ENCODE data around the gene HEMGN.

HEMGN gene

DNA sequence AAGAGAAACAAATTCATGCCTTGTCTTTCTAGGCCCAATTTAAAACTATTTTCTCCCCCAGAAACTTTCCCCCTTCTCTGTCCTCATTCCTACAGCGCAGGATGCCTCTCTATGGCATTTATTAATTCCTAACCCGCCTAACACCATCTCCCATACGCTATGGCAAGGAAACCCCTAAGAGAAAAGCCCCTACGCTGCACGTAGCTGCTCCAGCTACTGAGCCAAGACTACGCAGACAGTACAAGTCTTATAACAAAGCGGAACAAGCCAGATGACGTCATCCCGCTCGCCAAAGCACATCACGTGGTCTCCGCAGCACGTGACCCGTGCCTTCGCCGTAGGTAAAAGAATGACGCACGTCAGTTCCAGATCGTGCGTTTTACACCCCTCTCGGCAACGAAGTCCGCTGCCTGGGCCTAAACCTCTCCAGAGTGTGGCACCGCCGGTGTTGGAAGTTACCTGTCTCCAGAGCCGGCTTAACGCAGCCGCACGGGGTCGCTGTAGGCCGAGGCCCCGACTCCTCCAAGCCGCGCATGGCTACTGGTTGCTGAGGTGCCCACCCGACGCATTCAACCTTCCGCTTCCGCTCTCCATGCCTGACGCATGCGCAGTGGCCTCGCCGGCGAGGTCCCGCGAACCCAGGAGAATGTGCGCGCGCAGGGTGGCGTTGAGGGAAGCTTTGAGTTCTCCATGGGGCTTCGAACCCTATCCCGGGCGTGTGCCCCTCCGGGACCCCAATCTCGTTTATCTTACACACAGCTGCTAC lies 15.8 kb downstream of the HEMGN start, which contains the start of gene TRMO:
Gene TRMO, minus strand, starts transcription at position 542 of the 766 bp plus-strand sequence. Its CDS starts 7 bp downstream, at position 535.
- Histone ChIP-seq H3K23ac (ENCODE audit: low read length) (no peak within 1 kb of the TSS), H3K9me3 (ENCODE audit: insufficient read depth, low read depth, low read length) (no peaks in the 10 kb centered on the region), H3K79me2 (ENCODE audit: control insufficient read depth, insufficient read depth, low read length, poor library complexity) (no peaks in the 10 kb centered on the region), H3K9ac (ENCODE audit: low read length) (no peak within 1 kb of the TSS), H2BK12ac (ENCODE audit: low read length) (no peak within 1 kb of the TSS), H4K91ac (ENCODE audit: low read depth, low read length) (peak within 1 kb of the TSS; percentile 31), H2AFZ (ENCODE audit: insufficient read depth, low read length, poor library complexity) (peak within 1 kb of the TSS; percentile 53), H3K18ac (ENCODE audit: low read length) (peak within 1 kb of the TSS; percentile 8), H2AK5ac (ENCODE audit: low read length) (no peak within 1 kb of the TSS), H3K4me2 (ENCODE audit: low read length) (peak within 1 kb of the TSS; percentile 50), H3K4ac (ENCODE audit: low read depth, low read length) (peak within 1 kb of the TSS; percentile 4), H3K4me3 (ENCODE audit: low read depth, low read length) (peak within 1 kb of the TSS; percentile 67), H3K79me1 (ENCODE audit: low read length) (peaks cover 4% of the 10 kb centered on the region), H3K27ac (ENCODE audit: low read depth, low read length) (peak within 1 kb of the TSS; percentile 62), H3K36me3 (ENCODE audit: control insufficient read depth in 1 of 2, insufficient read depth in 2 of 2, low read length in 2 of 2) (no peaks in the 10 kb centered on the region), H3K27me3 (ENCODE audit: insufficient read depth, low read length) (no peaks in the 10 kb centered on the region), H2BK120ac (ENCODE audit: insufficient read depth, low read length, poor library complexity) (peak within 1 kb of the TSS; percentile 22), H4K8ac (ENCODE audit: low read depth, low read length) (peak within 1 kb of the TSS; percentile 83), H4K12ac (ENCODE audit: low read depth, low read length) (peak within 1 kb of the TSS; percentile 79), H3K14ac (ENCODE audit: low read length) (peak within 1 kb of the TSS; percentile 20), H3K4me1 (ENCODE audit: control insufficient read depth in 1 of 2, insufficient read depth in 2 of 2, low read length in 2 of 2) (no peaks in the 10 kb centered on the region), H2BK5ac (ENCODE audit: low read depth, low read length, poor library complexity) (peak within 1 kb of the TSS; percentile 15)
- DNase-seq: peak; percentile 97 to 99
- no CpG with 5 or more reads among the region's 54 CpGs for whole genome bisulfite sequencing (ENCODE audit: extremely low coverage, insufficient coverage, insufficient read length)

DNA sequence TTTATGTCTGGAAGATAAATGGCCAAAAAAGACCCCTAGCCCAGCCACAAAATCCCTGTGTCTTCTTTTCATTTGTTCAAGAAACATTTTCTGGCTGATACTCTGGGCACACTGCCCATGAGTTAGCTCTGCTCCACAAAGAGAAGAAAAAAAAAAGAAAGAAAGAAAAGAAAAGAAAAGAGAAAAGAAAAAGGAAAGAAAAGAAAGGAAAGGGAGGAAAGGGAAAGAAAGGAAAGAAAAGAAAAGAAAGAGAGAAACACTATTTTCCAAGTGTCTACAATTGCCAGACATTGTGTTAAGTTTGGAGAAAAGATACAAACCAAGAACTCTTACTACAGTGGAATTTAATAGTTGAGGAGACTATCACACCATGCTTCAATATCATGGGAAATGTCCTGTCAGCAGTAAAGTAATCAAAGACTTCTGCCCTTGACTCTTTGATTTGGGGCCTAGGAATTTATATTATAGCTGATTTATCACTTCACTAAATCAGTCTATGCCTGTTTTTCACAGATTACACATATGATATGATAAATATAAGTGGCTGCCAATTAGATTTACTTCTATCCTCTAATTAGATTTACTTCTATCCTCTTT lies 18.7 kb downstream of the HEMGN start:
- Histone ChIP-seq H3K4me3 (ENCODE audit: low read depth, low read length) (no peak overlapping the region), H3K4ac (ENCODE audit: low read depth, low read length) (no peak overlapping the region), H3K14ac (ENCODE audit: low read length) (no peak overlapping the region), H3K27ac (ENCODE audit: low read depth, low read length) (no peak overlapping the region), H3K4me1 (ENCODE audit: control insufficient read depth in 1 of 2, insufficient read depth in 2 of 2, low read length in 2 of 2) (no peaks in the 10 kb centered on the region), H3K79me1 (ENCODE audit: low read length) (peaks cover 4% of the 10 kb centered on the region), H2BK5ac (ENCODE audit: low read depth, low read length, poor library complexity) (no peak overlapping the region), H3K27me3 (ENCODE audit: insufficient read depth, low read length) (no peaks in the 10 kb centered on the region), H3K79me2 (ENCODE audit: control insufficient read depth, insufficient read depth, low read length, poor library complexity) (no peaks in the 10 kb centered on the region), H2BK12ac (ENCODE audit: low read length) (no peak overlapping the region), H3K4me2 (ENCODE audit: low read length) (no peak overlapping the region), H3K9me3 (ENCODE audit: insufficient read depth, low read depth, low read length) (no peaks in the 10 kb centered on the region), H3K36me3 (ENCODE audit: control insufficient read depth in 1 of 2, insufficient read depth in 2 of 2, low read length in 2 of 2) (no peaks in the 10 kb centered on the region), H4K12ac (ENCODE audit: low read depth, low read length) (no peak overlapping the region), H4K8ac (ENCODE audit: low read depth, low read length) (no peak overlapping the region), H4K91ac (ENCODE audit: low read depth, low read length) (no peak overlapping the region), H3K9ac (ENCODE audit: low read length) (no peak overlapping the region), H3K23ac (ENCODE audit: low read length) (no peak overlapping the region), H2AK5ac (ENCODE audit: low read length) (no peak overlapping the region), H2BK120ac (ENCODE audit: insufficient read depth, low read length, poor library complexity) (no peak overlapping the region), H3K18ac (ENCODE audit: low read length) (no peak overlapping the region), H2AFZ (ENCODE audit: insufficient read depth, low read length, poor library complexity) (no peak overlapping the region)
- DNase-seq: no peak

GRCh38 chr9:97918611-97919010 lies 19.4 kb downstream of the HEMGN start:
- H3K4me1 ChIP-seq (ENCODE audit: control insufficient read depth in 1 of 2, insufficient read depth in 2 of 2, low read length in 2 of 2): no peaks in the 10 kb centered on the region
- no peak for DNase-seq
- no peak overlapping the region for H4K8ac ChIP-seq (ENCODE audit: low read depth, low read length)

GRCh38 chr9:97911970-97912369 lies 26.0 kb downstream of the HEMGN start:
- H3K9me3 ChIP-seq (ENCODE audit: insufficient read depth, low read depth, low read length): no peaks in the 10 kb centered on the region
- no peak overlapping the region for H4K91ac ChIP-seq (ENCODE audit: low read depth, low read length)
- no peak overlapping the region for H3K4me3 ChIP-seq (ENCODE audit: low read depth, low read length)
- H2BK5ac ChIP-seq (ENCODE audit: low read depth, low read length, poor library complexity): no peak overlapping the region
- H2BK120ac ChIP-seq (ENCODE audit: insufficient read depth, low read length, poor library complexity): no peak overlapping the region
- no peak overlapping the region for H3K18ac ChIP-seq (ENCODE audit: low read length)
- WGBS (ENCODE audit: extremely low coverage, insufficient coverage, insufficient read length): no CpG with 5 or more reads among the region's 1 CpG
- no peak overlapping the region for H2AK5ac ChIP-seq (ENCODE audit: low read length)
- no peak overlapping the region for H4K8ac ChIP-seq (ENCODE audit: low read depth, low read length)
- no peak overlapping the region for H3K14ac ChIP-seq (ENCODE audit: low read length)
- H3K79me1 ChIP-seq (ENCODE audit: low read length): no peaks in the 10 kb centered on the region
- no peaks in the 10 kb centered on the region for H3K79me2 ChIP-seq (ENCODE audit: control insufficient read depth, insufficient read depth, low read length, poor library complexity)
- no peaks in the 10 kb centered on the region for H3K4me1 ChIP-seq (ENCODE audit: control insufficient read depth in 1 of 2, insufficient read depth in 2 of 2, low read length in 2 of 2)
- no peak overlapping the region for H2BK12ac ChIP-seq (ENCODE audit: low read length)
- peaks cover 0 to 6% of the 10 kb centered on the region in 2 experiments for H3K36me3 ChIP-seq (ENCODE audit: control insufficient read depth in 1 of 2, insufficient read depth in 2 of 2, low read length in 2 of 2)
- no peak overlapping the region for H4K12ac ChIP-seq (ENCODE audit: low read depth, low read length)
- no peak overlapping the region for H3K4me2 ChIP-seq (ENCODE audit: low read length)
- H3K23ac ChIP-seq (ENCODE audit: low read length): no peak overlapping the region
- H2AFZ ChIP-seq (ENCODE audit: insufficient read depth, low read length, poor library complexity): no peak overlapping the region
- H3K27ac ChIP-seq (ENCODE audit: low read depth, low read length): no peak overlapping the region
- no peak overlapping the region for H3K9ac ChIP-seq (ENCODE audit: low read length)
- no peak overlapping the region for H3K4ac ChIP-seq (ENCODE audit: low read depth, low read length)
- no peaks in the 10 kb centered on the region for H3K27me3 ChIP-seq (ENCODE audit: insufficient read depth, low read length)
- DNase-seq: no peak

More at GRCh38 chr9:97918611-97919010, 19.4 kb downstream of the HEMGN start:
- Histone ChIP-seq H3K79me1 (ENCODE audit: low read length) (peaks cover 4% of the 10 kb centered on the region), H3K18ac (ENCODE audit: low read length) (no peak overlapping the region), H2AK5ac (ENCODE audit: low read length) (no peak overlapping the region), H2AFZ (ENCODE audit: insufficient read depth, low read length, poor library complexity) (no peak overlapping the region), H3K36me3 (ENCODE audit: control insufficient read depth in 1 of 2, insufficient read depth in 2 of 2, low read length in 2 of 2) (no peaks in the 10 kb centered on the region), H3K23ac (ENCODE audit: low read length) (no peak overlapping the region), H3K27me3 (ENCODE audit: insufficient read depth, low read length) (no peaks in the 10 kb centered on the region), H3K27ac (ENCODE audit: low read depth, low read length) (no peak overlapping the region), H3K4ac (ENCODE audit: low read depth, low read length) (no peak overlapping the region), H3K4me3 (ENCODE audit: low read depth, low read length) (no peak overlapping the region), H3K4me2 (ENCODE audit: low read length) (no peak overlapping the region), H4K91ac (ENCODE audit: low read depth, low read length) (no peak overlapping the region), H3K9me3 (ENCODE audit: insufficient read depth, low read depth, low read length) (no peaks in the 10 kb centered on the region), H2BK120ac (ENCODE audit: insufficient read depth, low read length, poor library complexity) (no peak overlapping the region), H3K14ac (ENCODE audit: low read length) (no peak overlapping the region), H3K9ac (ENCODE audit: low read length) (no peak overlapping the region), H3K79me2 (ENCODE audit: control insufficient read depth, insufficient read depth, low read length, poor library complexity) (no peaks in the 10 kb centered on the region), H4K12ac (ENCODE audit: low read depth, low read length) (no peak overlapping the region), H2BK12ac (ENCODE audit: low read length) (no peak overlapping the region), H2BK5ac (ENCODE audit: low read depth, low read length, poor library complexity) (no peak overlapping the region)
- WGBS (ENCODE audit: extremely low coverage, insufficient coverage, insufficient read length): no CpG with 5 or more reads among the region's 4 CpGs

Measured in trophoblast cell (in vitro differentiated cells and primary cell).